ENCODE data around the gene CCDC136. TPM values are rescaled to one million over a fixed set of nuclear protein-coding genes. Genes with fewer than 3 reads are reported as not detected.

CCDC136 gene
- total RNA-seq, 2 donors from 2014 or later, result 7.5 to 7.7 TPM

GRCh38 chr7:128785738-128786137, 6.0 kb upstream of the CCDC136 start:
- H3K9me3 ChIP-seq (ENCODE audit: control insufficient read depth, low read length, poor library complexity, severe bottlenecking), result no peaks in the 10 kb centered on the region
- Mint-ChIP-seq H3K27me3 (no peaks in the 10 kb centered on the region), H3K4me3 (no peak overlapping the region), H3K27ac (no peak overlapping the region), H3K36me3 (ENCODE audit: low read depth) (no peaks in the 10 kb centered on the region), H3K4me1 (peaks cover 11% of the 10 kb centered on the region)
- ATAC-seq, result no peak
- DNase-seq, result no peak

GRCh38 chr7:128788446-128789412, 3.0 kb upstream of the CCDC136 start:
- Mint-ChIP-seq H3K4me1 (peaks cover 14% of the 10 kb centered on the region), H3K27ac (peak overlapping the region; percentile 83), H3K4me3 (peak overlapping the region; percentile 93), H3K27me3 (no peaks in the 10 kb centered on the region), H3K36me3 (ENCODE audit: low read depth) (no peaks in the 10 kb centered on the region)
- ATAC-seq, result no peak
- DNase-seq, result no peak
- no peaks in the 10 kb centered on the region for H3K9me3 ChIP-seq (ENCODE audit: control insufficient read depth, low read length, poor library complexity, severe bottlenecking)

- Mint-ChIP-seq H3K27ac (peak overlapping the region; percentile 83), H3K36me3 (ENCODE audit: low read depth) (peaks cover 4% of the 10 kb centered on the region), H3K4me3 (peak overlapping the region; percentile 93), H3K4me1 (peaks cover 18% of the 10 kb centered on the region), H3K27me3 (no peaks in the 10 kb centered on the region)
- DNase-seq, result no peak
- ATAC-seq, result no peak
- H3K9me3 ChIP-seq (ENCODE audit: control insufficient read depth, low read length, poor library complexity, severe bottlenecking), result no peaks in the 10 kb centered on the region
Observed at GRCh38 chr7:128790315-128791041, 1.3 kb upstream of the CCDC136 start.

GRCh38 chr7:128791972-128792327, 182 bp downstream of the CCDC136 start:
- H3K27ac Mint-ChIP-seq, result no peak overlapping the region

GRCh38 chr7:128792471-128793180, 858 bp downstream of the CCDC136 start:
- no peak for ATAC-seq
- no peak for DNase-seq
- Mint-ChIP-seq H3K4me1 (peaks cover 16% of the 10 kb centered on the region), H3K36me3 (ENCODE audit: low read depth) (peaks cover 4% of the 10 kb centered on the region), H3K27ac (no peak overlapping the region), H3K27me3 (no peaks in the 10 kb centered on the region), H3K4me3 (peak overlapping the region; percentile 91)
- H3K9me3 ChIP-seq (ENCODE audit: control insufficient read depth, low read length, poor library complexity, severe bottlenecking), result no peaks in the 10 kb centered on the region

More at GRCh38 chr7:128791972-128792327, 182 bp downstream of the CCDC136 start:
- Mint-ChIP-seq H3K4me1 (peaks cover 18% of the 10 kb centered on the region), H3K4me3 (peak overlapping the region; percentile 91), H3K36me3 (ENCODE audit: low read depth) (peaks cover 4% of the 10 kb centered on the region), H3K27me3 (no peaks in the 10 kb centered on the region)
- H3K9me3 ChIP-seq (ENCODE audit: control insufficient read depth, low read length, poor library complexity, severe bottlenecking), result no peaks in the 10 kb centered on the region
- ATAC-seq (no peak), DNase-seq (no peak)

GRCh38 chr7:128793181-128793547, 1.4 kb downstream of the CCDC136 start:
- Mint-ChIP-seq H3K4me3 (no peak overlapping the region), H3K27me3 (no peaks in the 10 kb centered on the region), H3K36me3 (ENCODE audit: low read depth) (peaks cover 4% of the 10 kb centered on the region), H3K27ac (no peak overlapping the region), H3K4me1 (peaks cover 16% of the 10 kb centered on the region)
- DNase-seq, result no peak
- ATAC-seq, result no peak
- no peaks in the 10 kb centered on the region for H3K9me3 ChIP-seq (ENCODE audit: control insufficient read depth, low read length, poor library complexity, severe bottlenecking)

GRCh38 chr7:128794020-128794419, 2.3 kb downstream of the CCDC136 start:
- H3K9me3 ChIP-seq (ENCODE audit: control insufficient read depth, low read length, poor library complexity, severe bottlenecking), result no peaks in the 10 kb centered on the region
- Mint-ChIP-seq H3K4me1 (peaks cover 16% of the 10 kb centered on the region), H3K27ac (peak overlapping the region; percentile 37), H3K36me3 (ENCODE audit: low read depth) (peaks cover 4% of the 10 kb centered on the region), H3K27me3 (no peaks in the 10 kb centered on the region), H3K4me3 (no peak overlapping the region)
- ATAC-seq, result no peak
- no peak for DNase-seq

- no peaks in the 10 kb centered on the region for H3K9me3 ChIP-seq (ENCODE audit: control insufficient read depth, low read length, poor library complexity, severe bottlenecking)
- peaks cover 13% of the 10 kb centered on the region for H3K4me1 Mint-ChIP-seq
- DNase-seq (no peak), ATAC-seq (no peak)
- H3K4me3 Mint-ChIP-seq, result no peak overlapping the region
- peaks cover 4% of the 10 kb centered on the region for H3K36me3 Mint-ChIP-seq (ENCODE audit: low read depth)
- H3K27ac Mint-ChIP-seq, result peak overlapping the region; percentile 37
- H3K27me3 Mint-ChIP-seq, result no peaks in the 10 kb centered on the region
Observed at GRCh38 chr7:128794436-128794835, 2.7 kb downstream of the CCDC136 start.

- Mint-ChIP-seq H3K4me1 (peaks cover 13% of the 10 kb centered on the region), H3K36me3 (ENCODE audit: low read depth) (peaks cover 4% of the 10 kb centered on the region), H3K27me3 (no peaks in the 10 kb centered on the region), H3K27ac (no peak overlapping the region), H3K4me3 (no peak overlapping the region)
- ATAC-seq, result no peak
- DNase-seq, result no peak
- no peaks in the 10 kb centered on the region for H3K9me3 ChIP-seq (ENCODE audit: control insufficient read depth, low read length, poor library complexity, severe bottlenecking)
Observed at GRCh38 chr7:128795129-128795528, 3.4 kb downstream of the CCDC136 start.

- no peaks in the 10 kb centered on the region for H3K9me3 ChIP-seq (ENCODE audit: control insufficient read depth, low read length, poor library complexity, severe bottlenecking)
- Mint-ChIP-seq H3K27ac (no peak overlapping the region), H3K4me1 (peaks cover 8% of the 10 kb centered on the region), H3K36me3 (ENCODE audit: low read depth) (peaks cover 9% of the 10 kb centered on the region), H3K27me3 (no peaks in the 10 kb centered on the region), H3K4me3 (no peak overlapping the region)
- ATAC-seq (no peak), DNase-seq (no peak)
Observed at GRCh38 chr7:128796327-128796726, 4.6 kb downstream of the CCDC136 start.

- ATAC-seq (no peak), DNase-seq (no peak)
- Mint-ChIP-seq H3K4me1 (peaks cover 2% of the 10 kb centered on the region), H3K27ac (no peak overlapping the region), H3K4me3 (no peak overlapping the region), H3K27me3 (no peaks in the 10 kb centered on the region), H3K36me3 (ENCODE audit: low read depth) (peaks cover 8% of the 10 kb centered on the region)
- H3K9me3 ChIP-seq (ENCODE audit: control insufficient read depth, low read length, poor library complexity, severe bottlenecking), result no peaks in the 10 kb centered on the region
Observed at GRCh38 chr7:128799451-128799850, 7.7 kb downstream of the CCDC136 start.

- no peak overlapping the region for H3K4me3 Mint-ChIP-seq
- H3K9me3 ChIP-seq (ENCODE audit: control insufficient read depth, low read length, poor library complexity, severe bottlenecking), result no peaks in the 10 kb centered on the region
- ATAC-seq (no peak), DNase-seq (no peak)
- no peak overlapping the region for H3K27ac Mint-ChIP-seq
- no peaks in the 10 kb centered on the region for H3K27me3 Mint-ChIP-seq
- H3K4me1 Mint-ChIP-seq, result peaks cover 2% of the 10 kb centered on the region
- peaks cover 6% of the 10 kb centered on the region for H3K36me3 Mint-ChIP-seq (ENCODE audit: low read depth)
Observed at GRCh38 chr7:128800567-128800966, 8.8 kb downstream of the CCDC136 start.

GRCh38 chr7:128801003-128801402, 9.2 kb downstream of the CCDC136 start:
- Mint-ChIP-seq H3K36me3 (ENCODE audit: low read depth) (peaks cover 6% of the 10 kb centered on the region), H3K27ac (peak overlapping the region; percentile 81), H3K4me3 (no peak overlapping the region), H3K4me1 (peaks cover 2% of the 10 kb centered on the region), H3K27me3 (no peaks in the 10 kb centered on the region)
- DNase-seq, result no peak
- no peak for ATAC-seq
- H3K9me3 ChIP-seq (ENCODE audit: control insufficient read depth, low read length, poor library complexity, severe bottlenecking), result no peaks in the 10 kb centered on the region

All from T-helper 17 cell (primary cell).